ENCODE measurements around the gene USP50. TPM values are rescaled to one million over a fixed set of nuclear protein-coding genes. Genes with fewer than 3 reads are reported as not detected.
"Not testable (repeated sequence)": the region's sequence is repeated elsewhere in the genome, so short reads cannot be mapped to it uniquely, and the experiment has no call there.

Gene USP50
- total RNA-seq, 1 experiment from 2014 or later = not detected

DNA sequence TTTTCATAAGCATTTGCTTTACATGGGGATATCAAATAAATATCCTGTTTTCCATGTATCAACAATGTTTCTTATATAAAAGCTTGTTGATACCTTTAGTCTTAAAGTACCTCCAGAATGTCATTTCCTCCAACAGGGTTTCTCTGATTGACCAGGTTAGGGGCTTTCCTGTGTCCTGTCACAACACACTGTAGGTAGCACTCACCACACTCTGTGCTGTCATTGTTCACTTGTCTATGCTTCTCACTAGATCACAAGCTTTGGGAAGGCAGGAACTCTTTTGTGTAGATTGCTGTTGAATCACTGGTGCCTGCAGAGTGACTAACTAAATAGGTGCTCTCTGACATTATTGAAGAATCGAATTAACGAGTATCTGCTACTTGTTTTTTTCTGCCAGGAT is 49.8 kb downstream of the USP50 start:
- Histone ChIP-seq H3K23me2 (ENCODE audit: insufficient read length, low read depth, low read length, poor library complexity, severe bottlenecking) (no peaks in the 10 kb centered on the region), H2BK5ac (ENCODE audit: insufficient read length, low read length) (no peak overlapping the region), H2BK12ac (ENCODE audit: insufficient read length, low read depth, low read length) (no peak overlapping the region), H2BK15ac (ENCODE audit: low read depth, low read length) (no peak overlapping the region), H3K14ac (ENCODE audit: insufficient read depth, low read length) (no peak overlapping the region), H2BK20ac (ENCODE audit: low read depth, low read length, poor library complexity, severe bottlenecking) (no peak overlapping the region), H2AK5ac (ENCODE audit: insufficient read length, low read length) (no peak overlapping the region), H3K27ac (ENCODE audit: insufficient read length, low read depth, low read length) (no peak overlapping the region), H3K27me3 (ENCODE audit: insufficient read depth, low read length) (no peaks in the 10 kb centered on the region), H2AFZ (ENCODE audit: low read length) (no peak overlapping the region), H3T11ph (ENCODE audit: low read length) (no peak overlapping the region), H3K79me1 (ENCODE audit: insufficient read depth, low read depth, low read length, poor library complexity, severe bottlenecking) (no peaks in the 10 kb centered on the region), H3K23ac (ENCODE audit: insufficient read length, low read depth, low read length) (no peak overlapping the region), H3K79me2 (ENCODE audit: insufficient read depth, low read length) (no peaks in the 10 kb centered on the region), H4K8ac (replicated peaks; ENCODE audit: insufficient read length, low read depth, low read length) (no peak overlapping the region), H2BK120ac (ENCODE audit: low read depth, low read length, poor library complexity, severe bottlenecking) (no peak overlapping the region), H3K9ac (ENCODE audit: extremely low read depth, insufficient read length, low read length) (no peak overlapping the region), H3K56ac (ENCODE audit: insufficient read length, low read depth, low read length) (no peak overlapping the region), H3K4me2 (ENCODE audit: insufficient read depth, insufficient read length, low read length) (no peak overlapping the region), H3K9me3 (ENCODE audit: control insufficient read depth, low read depth, low read length) (no peaks in the 10 kb centered on the region), H4K91ac (ENCODE audit: insufficient read length, low read depth, low read length) (no peak overlapping the region), H4K20me1 (ENCODE audit: control insufficient read depth, insufficient read depth, insufficient read length) (no peaks in the 10 kb centered on the region), H4K5ac (ENCODE audit: insufficient read length, low read depth, low read length) (no peak overlapping the region), H3K4ac (ENCODE audit: low read depth, low read length) (no peak overlapping the region), H3K4me1 (ENCODE audit: insufficient read depth, low read length) (no peaks in the 10 kb centered on the region), H3K18ac (ENCODE audit: insufficient read length, low read depth, low read length) (no peak overlapping the region)
- Mint-ChIP-seq H3K36me3 (ENCODE audit: insufficient read depth in 1 of 3, low read depth in 3 of 3) (peaks cover 19 to 74% (median 54%) of the 10 kb centered on the region in 3 experiments; a peak in 6 of 7 replicates), H3K4me1 (no peaks in the 10 kb centered on the region), H3K27me3 (ENCODE audit: low read depth) (no peaks in the 10 kb centered on the region), H3K9me3 (no peaks in the 10 kb centered on the region), H3K4me3 (no peak overlapping the region), H3K27ac (0 out of 7 replicates have a peak overlapping the region, but pooled peaks of 1 of the 3 experiments have one; percentile 1)
- DNase-seq = no peak
- WGBS (ENCODE audit: extremely low coverage, insufficient read length, low lambda C conversion rate) = no CpG with 5 or more reads among the region's 2 CpGs
- TF ChIP-seq, protein P1, sequence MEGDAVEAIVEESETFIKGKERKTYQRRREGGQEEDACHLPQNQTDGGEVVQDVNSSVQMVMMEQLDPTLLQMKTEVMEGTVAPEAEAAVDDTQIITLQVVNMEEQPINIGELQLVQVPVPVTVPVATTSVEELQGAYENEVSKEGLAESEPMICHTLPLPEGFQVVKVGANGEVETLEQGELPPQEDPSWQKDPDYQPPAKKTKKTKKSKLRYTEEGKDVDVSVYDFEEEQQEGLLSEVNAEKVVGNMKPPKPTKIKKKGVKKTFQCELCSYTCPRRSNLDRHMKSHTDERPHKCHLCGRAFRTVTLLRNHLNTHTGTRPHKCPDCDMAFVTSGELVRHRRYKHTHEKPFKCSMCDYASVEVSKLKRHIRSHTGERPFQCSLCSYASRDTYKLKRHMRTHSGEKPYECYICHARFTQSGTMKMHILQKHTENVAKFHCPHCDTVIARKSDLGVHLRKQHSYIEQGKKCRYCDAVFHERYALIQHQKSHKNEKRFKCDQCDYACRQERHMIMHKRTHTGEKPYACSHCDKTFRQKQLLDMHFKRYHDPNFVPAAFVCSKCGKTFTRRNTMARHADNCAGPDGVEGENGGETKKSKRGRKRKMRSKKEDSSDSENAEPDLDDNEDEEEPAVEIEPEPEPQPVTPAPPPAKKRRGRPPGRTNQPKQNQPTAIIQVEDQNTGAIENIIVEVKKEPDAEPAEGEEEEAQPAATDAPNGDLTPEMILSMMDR (conservative IDR thresholded peaks at IDR 0.05) = no peak

DNA sequence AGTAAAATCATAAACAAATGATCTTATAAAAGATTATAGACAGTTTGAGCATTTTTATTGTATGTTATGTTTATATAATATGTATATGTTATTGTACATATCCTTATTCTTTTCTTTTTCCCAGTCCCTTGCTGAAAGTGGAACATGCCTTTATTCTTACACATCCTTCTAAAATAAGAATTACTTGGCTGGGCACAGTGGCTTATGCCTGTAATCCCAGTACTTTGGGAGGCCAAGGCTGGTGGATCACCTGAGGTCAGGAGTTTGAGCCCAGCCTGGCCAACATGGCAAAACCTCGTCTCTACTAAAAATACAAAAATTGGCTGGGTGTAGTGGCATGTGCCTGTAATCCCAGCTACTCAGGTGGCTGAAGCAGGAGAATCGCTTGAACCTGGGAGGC is 51.9 kb downstream of the USP50 start:
- H3T11ph ChIP-seq (ENCODE audit: low read length); H2BK120ac ChIP-seq (ENCODE audit: low read depth, low read length, poor library complexity, severe bottlenecking); H3K27ac ChIP-seq (ENCODE audit: insufficient read length, low read depth, low read length); H3K4ac ChIP-seq (ENCODE audit: low read depth, low read length); H4K5ac ChIP-seq (ENCODE audit: insufficient read length, low read depth, low read length); H2BK5ac ChIP-seq (ENCODE audit: insufficient read length, low read length); H3K79me1 ChIP-seq (ENCODE audit: insufficient read depth, low read depth, low read length, poor library complexity, severe bottlenecking); H2AK5ac ChIP-seq (ENCODE audit: insufficient read length, low read length); H3K79me2 ChIP-seq (ENCODE audit: insufficient read depth, low read length); H3K9me3 Mint-ChIP-seq; DNase-seq; H2AFZ ChIP-seq (ENCODE audit: low read length); H3K27me3 Mint-ChIP-seq (ENCODE audit: low read depth); H3K4me1 ChIP-seq (ENCODE audit: insufficient read depth, low read length); H3K23me2 ChIP-seq (ENCODE audit: insufficient read length, low read depth, low read length, poor library complexity, severe bottlenecking); H3K4me3 Mint-ChIP-seq; H3K4me2 ChIP-seq (ENCODE audit: insufficient read depth, insufficient read length, low read length); H3K9ac ChIP-seq (ENCODE audit: extremely low read depth, insufficient read length, low read length); H2BK15ac ChIP-seq (ENCODE audit: low read depth, low read length); H3K9me3 ChIP-seq (ENCODE audit: control insufficient read depth, low read depth, low read length); H4K91ac ChIP-seq (ENCODE audit: insufficient read length, low read depth, low read length); H4K8ac ChIP-seq (replicated peaks; ENCODE audit: insufficient read length, low read depth, low read length); H3K27ac Mint-ChIP-seq; H3K18ac ChIP-seq (ENCODE audit: insufficient read length, low read depth, low read length); H2BK12ac ChIP-seq (ENCODE audit: insufficient read length, low read depth, low read length); H4K20me1 ChIP-seq (ENCODE audit: control insufficient read depth, insufficient read depth, insufficient read length); H2BK20ac ChIP-seq (ENCODE audit: low read depth, low read length, poor library complexity, severe bottlenecking); H3K4me1 Mint-ChIP-seq; H3K27me3 ChIP-seq (ENCODE audit: insufficient read depth, low read length); H3K56ac ChIP-seq (ENCODE audit: insufficient read length, low read depth, low read length); H3K14ac ChIP-seq (ENCODE audit: insufficient read depth, low read length); H3K23ac ChIP-seq (ENCODE audit: insufficient read length, low read depth, low read length): not testable (repeated sequence)
- H3K36me3 Mint-ChIP-seq (ENCODE audit: insufficient read depth in 1 of 3, low read depth in 3 of 3) = peaks cover 23 to 76% (median 67%) of the 10 kb centered on the region in 3 experiments; a peak in 6 of 7 replicates
- WGBS (ENCODE audit: extremely low coverage, insufficient read length, low lambda C conversion rate) = no CpG with 5 or more reads among the region's 2 CpGs

Data from H9 (cell line).